ENCODE results near the gene SAP25.

Gene SAP25

DNA sequence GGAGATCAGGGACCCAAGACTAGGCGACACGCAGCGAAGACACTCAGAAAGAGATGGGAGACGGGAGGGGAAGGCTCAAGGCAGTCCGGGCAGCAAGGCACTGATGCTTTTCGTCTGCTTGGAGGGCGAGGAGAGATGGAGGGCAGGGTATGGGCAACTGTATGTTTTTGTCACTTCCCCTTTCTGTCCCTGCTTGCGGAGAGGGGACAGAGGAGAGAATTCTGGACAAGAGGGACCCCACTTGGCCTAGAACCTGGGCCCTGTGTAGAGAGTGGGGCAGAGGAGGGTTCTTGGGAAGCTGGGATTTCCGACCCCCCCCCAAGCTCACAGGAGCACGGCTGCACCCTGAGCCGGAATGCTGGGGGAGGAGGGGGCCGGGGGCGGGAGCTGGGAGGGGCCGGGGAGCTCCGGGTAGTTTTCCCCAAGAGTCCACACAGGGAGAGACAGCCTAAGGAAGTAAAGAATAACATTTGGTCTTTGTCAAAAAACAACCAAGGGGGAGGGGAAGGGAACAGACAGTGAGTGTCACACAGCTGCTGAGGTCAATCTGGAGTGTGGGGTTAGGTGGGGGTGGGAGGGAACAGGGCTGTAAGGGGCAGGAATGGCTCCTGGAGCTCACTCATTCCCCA lies 10.5 kb upstream of the SAP25 start:
- DNase-seq (ENCODE audit: low spot score in 2 of 2) (no peak), ATAC-seq (no peak)
- H3K4me3 Mint-ChIP-seq: peak overlapping the region; percentile 97
- no peaks in the 10 kb centered on the region for H3K9me3 Mint-ChIP-seq
- H3K27ac Mint-ChIP-seq: peak overlapping the region; percentile 93
- H3K4me1 Mint-ChIP-seq: peaks cover 44% of the 10 kb centered on the region
- peaks cover 33% of the 10 kb centered on the region for H3K36me3 Mint-ChIP-seq

GRCh38 chr7:100583132-100584053 lies 9.7 kb upstream of the SAP25 start:
- H3K9me3 Mint-ChIP-seq: no peaks in the 10 kb centered on the region
- ATAC-seq (peak; percentile 29), DNase-seq (ENCODE audit: low spot score in 2 of 2) (peak; percentile 45 to 82)
- peaks cover 33% of the 10 kb centered on the region for H3K36me3 Mint-ChIP-seq
- peak overlapping the region; percentile 97 for H3K4me3 Mint-ChIP-seq
- H3K27ac Mint-ChIP-seq: peak overlapping the region; percentile 93
- peaks cover 44% of the 10 kb centered on the region for H3K4me1 Mint-ChIP-seq

DNA sequence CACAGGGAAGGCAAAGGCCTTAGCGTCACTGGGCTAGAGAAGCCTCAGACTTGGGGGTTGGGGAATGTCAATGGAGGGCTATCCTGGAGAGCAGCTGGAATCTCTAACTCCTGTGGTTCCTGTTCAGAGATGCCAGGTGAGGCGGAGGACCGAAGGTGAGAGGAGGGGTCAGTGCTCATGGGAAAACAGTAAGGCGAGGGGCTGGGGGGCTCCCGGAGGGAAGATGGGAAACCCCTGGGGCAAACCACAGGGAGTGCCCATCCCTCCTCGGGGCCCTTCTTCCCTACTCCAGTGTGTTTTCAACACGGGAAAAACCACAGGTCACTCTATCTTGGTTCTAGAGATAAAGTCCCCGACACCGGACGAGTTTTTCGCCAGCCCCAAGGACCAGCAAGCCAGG lies 8.9 kb upstream of the SAP25 start:
- ATAC-seq: no peak
- H3K9me3 Mint-ChIP-seq: no peaks in the 10 kb centered on the region
- H3K36me3 Mint-ChIP-seq: peaks cover 33% of the 10 kb centered on the region
- peak overlapping the region; percentile 93 for H3K27ac Mint-ChIP-seq
- peak overlapping the region; percentile 97 for H3K4me3 Mint-ChIP-seq
- H3K4me1 Mint-ChIP-seq: peaks cover 44% of the 10 kb centered on the region
- no peak for DNase-seq (ENCODE audit: low spot score in 2 of 2)

DNA sequence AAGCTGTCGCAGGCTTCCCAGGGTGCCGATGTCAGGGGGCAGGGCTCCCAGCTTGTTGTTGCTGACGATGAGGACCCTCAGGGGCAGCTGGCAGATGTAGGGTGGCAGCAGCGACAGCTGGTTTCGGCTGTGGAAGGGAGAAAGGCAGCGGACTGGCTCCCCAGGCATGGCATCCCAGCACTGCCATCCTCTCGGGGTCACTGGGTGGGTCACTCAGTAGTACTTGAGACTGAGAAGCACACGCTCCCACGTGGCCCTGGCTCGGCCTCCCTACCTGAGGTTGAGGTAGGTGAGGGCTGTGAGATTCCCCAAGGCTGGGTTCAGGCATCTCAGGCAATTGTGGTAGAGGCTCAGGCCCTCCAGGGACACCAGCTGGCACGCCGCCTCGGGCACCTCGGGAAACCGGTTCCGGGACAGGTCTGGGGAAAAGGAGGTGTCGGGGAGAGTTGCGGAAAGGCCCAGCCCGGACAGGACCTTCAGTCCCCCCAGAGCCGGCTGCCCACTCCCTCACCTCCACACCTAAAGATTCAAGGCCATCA lies 8.4 kb upstream of the SAP25 start:
- peak overlapping the region; percentile 97 for H3K4me3 Mint-ChIP-seq
- H3K36me3 Mint-ChIP-seq: peaks cover 33% of the 10 kb centered on the region
- ATAC-seq (no peak), DNase-seq (ENCODE audit: low spot score in 2 of 2) (no peak)
- no peaks in the 10 kb centered on the region for H3K9me3 Mint-ChIP-seq
- H3K4me1 Mint-ChIP-seq: peaks cover 44% of the 10 kb centered on the region
- H3K27ac Mint-ChIP-seq: peak overlapping the region; percentile 93

GRCh38 chr7:100580466-100581283 lies 7.0 kb upstream of the SAP25 start:
- H3K9me3 Mint-ChIP-seq: no peaks in the 10 kb centered on the region
- H3K36me3 Mint-ChIP-seq: peaks cover 24% of the 10 kb centered on the region
- ATAC-seq: no peak
- H3K4me1 Mint-ChIP-seq: peaks cover 36% of the 10 kb centered on the region
- no peak overlapping the region for H3K4me3 Mint-ChIP-seq
- DNase-seq (ENCODE audit: low spot score in 2 of 2): no peak
- H3K27ac Mint-ChIP-seq: no peak overlapping the region

DNA sequence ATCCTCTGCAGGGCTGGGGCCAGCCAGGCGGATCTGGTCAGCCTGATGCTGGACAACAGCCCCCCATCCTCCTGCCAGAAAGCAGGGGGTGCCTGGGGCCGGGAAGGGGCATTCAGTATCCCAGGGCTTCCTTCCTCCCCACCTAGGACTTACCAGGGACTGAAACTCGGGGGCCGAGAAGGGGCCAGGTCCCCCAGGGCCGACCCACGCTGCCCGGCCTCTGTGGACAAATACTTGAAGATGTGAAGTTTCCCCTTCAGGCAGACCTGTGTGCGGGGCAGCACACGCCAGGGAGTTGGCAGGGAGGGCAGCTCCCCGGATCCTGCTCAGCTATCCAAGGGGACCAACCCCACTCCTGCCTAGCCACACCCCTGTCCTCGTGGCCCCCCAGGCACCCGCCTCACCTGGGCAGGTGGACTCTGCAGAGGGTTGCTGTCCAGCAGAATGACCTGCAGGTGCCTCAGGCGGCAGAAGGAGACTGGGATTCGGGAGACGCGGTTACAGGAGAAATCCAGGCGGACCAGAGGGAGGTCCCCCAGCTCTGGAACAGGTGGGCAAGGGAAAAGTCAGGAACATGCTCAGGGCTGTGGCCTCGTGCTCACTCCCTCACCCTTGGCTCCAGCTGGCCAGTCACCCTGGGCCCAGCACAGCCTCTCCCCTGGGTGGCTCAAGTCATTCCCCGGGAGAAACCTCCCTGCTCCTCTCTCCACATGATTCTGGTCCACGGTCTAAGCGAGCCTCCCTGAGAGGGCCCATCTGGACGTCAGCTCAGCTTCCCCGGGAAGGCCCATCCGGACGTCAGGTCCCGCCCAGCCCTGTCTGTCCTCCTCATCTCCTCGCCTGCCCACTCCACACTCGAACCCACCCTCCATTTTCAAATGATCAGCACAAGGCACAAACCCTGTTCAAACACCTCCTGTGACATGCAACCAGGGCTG lies 4.8 kb upstream of the SAP25 start:
- H3K4me1 Mint-ChIP-seq: peaks cover 15% of the 10 kb centered on the region
- DNase-seq (ENCODE audit: low spot score in 2 of 2) (no peak), ATAC-seq (no peak)
- peak overlapping the region; percentile 61 for H3K27ac Mint-ChIP-seq
- H3K4me3 Mint-ChIP-seq: no peak overlapping the region
- H3K36me3 Mint-ChIP-seq: peaks cover 5% of the 10 kb centered on the region
- no peaks in the 10 kb centered on the region for H3K9me3 Mint-ChIP-seq

- peaks cover 9% of the 10 kb centered on the region for H3K36me3 Mint-ChIP-seq
- H3K4me1 Mint-ChIP-seq: peaks cover 5% of the 10 kb centered on the region
- no peak overlapping the region for H3K4me3 Mint-ChIP-seq
- no peaks in the 10 kb centered on the region for H3K9me3 Mint-ChIP-seq
- no peak overlapping the region for H3K27ac Mint-ChIP-seq
- ATAC-seq (no peak), DNase-seq (ENCODE audit: low spot score in 2 of 2) (no peak)
Observed at GRCh38 chr7:100577507-100577906, 3.8 kb upstream of the SAP25 start.

DNA sequence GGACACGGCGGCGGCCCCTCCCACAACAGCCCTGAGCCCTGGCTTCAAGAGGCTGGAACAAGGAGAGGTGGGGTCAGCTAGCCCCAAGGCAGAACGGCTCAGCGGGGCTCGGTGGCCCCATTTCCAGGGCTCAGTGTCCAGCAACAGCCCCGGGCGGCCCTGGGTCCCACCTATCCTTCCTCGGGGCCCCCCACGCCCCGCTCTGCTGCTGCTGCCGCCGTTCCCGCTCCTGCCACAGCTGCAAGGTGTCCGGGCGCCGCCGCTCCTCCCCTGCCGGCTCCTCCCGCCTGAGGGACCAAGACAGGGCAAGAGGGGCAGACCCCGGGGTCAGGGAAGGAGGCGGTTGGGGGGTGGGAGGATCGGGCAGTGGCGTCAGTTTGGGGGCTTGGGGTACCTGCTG lies 3.4 kb upstream of the SAP25 start:
- peaks cover 3% of the 10 kb centered on the region for H3K4me1 Mint-ChIP-seq
- DNase-seq (ENCODE audit: low spot score in 2 of 2) (no peak), ATAC-seq (no peak)

GRCh38 chr7:100576384-100576993 lies 2.8 kb upstream of the SAP25 start:
- Mint-ChIP-seq H3K36me3 (peaks cover 17% of the 10 kb centered on the region), H3K9me3 (no peaks in the 10 kb centered on the region), H3K4me1 (peaks cover 6% of the 10 kb centered on the region), H3K27ac (peak overlapping the region; percentile 69), H3K4me3 (no peak overlapping the region)
- DNase-seq (ENCODE audit: low spot score in 2 of 2) (no peak), ATAC-seq (no peak)

More for the DNA sequence above, 3.4 kb upstream of the SAP25 start:
- Mint-ChIP-seq H3K36me3 (peaks cover 13% of the 10 kb centered on the region), H3K27ac (no peak overlapping the region), H3K4me3 (no peak overlapping the region), H3K9me3 (no peaks in the 10 kb centered on the region)

GRCh38 chr7:100575746-100576383 lies 2.2 kb upstream of the SAP25 start:
- H3K4me1 Mint-ChIP-seq: peaks cover 6% of the 10 kb centered on the region
- DNase-seq (ENCODE audit: low spot score in 2 of 2) (no peak), ATAC-seq (no peak)
- peaks cover 21% of the 10 kb centered on the region for H3K36me3 Mint-ChIP-seq
- peak overlapping the region; percentile 69 for H3K27ac Mint-ChIP-seq
- H3K9me3 Mint-ChIP-seq: no peaks in the 10 kb centered on the region
- H3K4me3 Mint-ChIP-seq: no peak overlapping the region

DNA sequence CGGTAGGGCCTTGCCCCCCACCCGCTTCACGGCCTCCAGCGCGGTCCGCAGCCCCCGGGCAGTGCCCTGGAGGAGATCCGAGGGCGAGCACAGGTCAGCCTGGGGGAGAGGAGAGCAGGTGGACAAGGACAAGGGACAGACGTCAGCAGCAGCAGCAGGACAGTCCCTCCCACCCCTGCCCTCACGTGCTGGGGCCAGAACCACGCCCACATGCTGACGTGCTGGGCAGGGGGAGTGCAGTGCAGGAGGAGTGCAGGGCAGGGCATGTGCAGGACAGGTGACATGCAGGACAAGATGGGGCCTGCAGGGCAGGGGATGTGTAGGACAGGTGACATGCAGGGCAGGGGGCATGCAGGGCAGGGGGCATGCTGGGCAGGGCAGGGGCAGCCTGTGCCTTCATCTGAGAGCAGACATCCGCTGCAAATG lies 1.5 kb upstream of the SAP25 start:
- peaks cover 6% of the 10 kb centered on the region for H3K4me1 Mint-ChIP-seq
- ATAC-seq: no peak

GRCh38 chr7:100574362-100575205 lies 884 bp upstream of the SAP25 start:
- H3K36me3 Mint-ChIP-seq: peaks cover 32% of the 10 kb centered on the region
- H3K4me1 Mint-ChIP-seq: peaks cover 7% of the 10 kb centered on the region
- DNase-seq (ENCODE audit: low spot score in 2 of 2) (no peak), ATAC-seq (no peak)
- H3K9me3 Mint-ChIP-seq: no peaks in the 10 kb centered on the region
- no peak overlapping the region for H3K4me3 Mint-ChIP-seq
- no peak overlapping the region for H3K27ac Mint-ChIP-seq

More for the DNA sequence above, 1.5 kb upstream of the SAP25 start:
- H3K4me3 Mint-ChIP-seq: no peak overlapping the region
- peaks cover 27% of the 10 kb centered on the region for H3K36me3 Mint-ChIP-seq
- peak overlapping the region; percentile 69 for H3K27ac Mint-ChIP-seq
- no peaks in the 10 kb centered on the region for H3K9me3 Mint-ChIP-seq
- DNase-seq (ENCODE audit: low spot score in 2 of 2): no peak

All from stimulated activated effector memory CD8-positive, alpha-beta T cell treated with anti-CD3 and anti-CD28 coated beads, Interleukin-12 subunit alpha, Interleukin-12 subunit beta, amount 100 ng/mL, for 72 hours (primary cell).